ENCODE data around the gene PLEKHA8. TPM values are rescaled to one million over a fixed set of nuclear protein-coding genes. Genes with fewer than 3 reads are reported as not detected.

The PLEKHA8 gene
- total RNA-seq, 1 donor from 2014 or later = 4.8 TPM

DNA sequence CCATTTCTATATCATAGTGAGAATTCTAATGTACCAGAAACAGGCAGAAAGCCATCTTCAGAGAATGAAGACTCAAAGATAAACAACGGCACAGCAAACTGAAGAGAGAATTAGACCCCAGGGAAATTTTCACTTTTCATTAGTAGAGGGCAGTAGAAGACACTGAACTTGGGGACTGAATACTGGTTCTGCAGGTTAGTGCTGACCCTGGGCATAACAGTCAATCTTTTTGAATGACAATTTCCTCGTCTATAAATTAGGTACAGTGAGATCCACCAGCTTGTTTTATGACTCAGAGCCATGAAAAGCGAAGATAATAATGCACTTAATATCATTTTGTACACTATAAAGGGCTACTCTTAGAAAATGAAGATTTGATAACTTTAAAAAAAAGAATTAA lies 15.5 kb upstream of the PLEKHA8 start:
- no peaks in the 10 kb centered on the region for H3K4me1 ChIP-seq
- peaks cover 0 to 20% of the 10 kb centered on the region in 2 donors for H3K36me3 ChIP-seq
- H3K4me3 ChIP-seq = no peak overlapping the region
- no peak for DNase-seq (ENCODE audit: low spot score in 2 of 2)
- TF ChIP-seq, protein P1, sequence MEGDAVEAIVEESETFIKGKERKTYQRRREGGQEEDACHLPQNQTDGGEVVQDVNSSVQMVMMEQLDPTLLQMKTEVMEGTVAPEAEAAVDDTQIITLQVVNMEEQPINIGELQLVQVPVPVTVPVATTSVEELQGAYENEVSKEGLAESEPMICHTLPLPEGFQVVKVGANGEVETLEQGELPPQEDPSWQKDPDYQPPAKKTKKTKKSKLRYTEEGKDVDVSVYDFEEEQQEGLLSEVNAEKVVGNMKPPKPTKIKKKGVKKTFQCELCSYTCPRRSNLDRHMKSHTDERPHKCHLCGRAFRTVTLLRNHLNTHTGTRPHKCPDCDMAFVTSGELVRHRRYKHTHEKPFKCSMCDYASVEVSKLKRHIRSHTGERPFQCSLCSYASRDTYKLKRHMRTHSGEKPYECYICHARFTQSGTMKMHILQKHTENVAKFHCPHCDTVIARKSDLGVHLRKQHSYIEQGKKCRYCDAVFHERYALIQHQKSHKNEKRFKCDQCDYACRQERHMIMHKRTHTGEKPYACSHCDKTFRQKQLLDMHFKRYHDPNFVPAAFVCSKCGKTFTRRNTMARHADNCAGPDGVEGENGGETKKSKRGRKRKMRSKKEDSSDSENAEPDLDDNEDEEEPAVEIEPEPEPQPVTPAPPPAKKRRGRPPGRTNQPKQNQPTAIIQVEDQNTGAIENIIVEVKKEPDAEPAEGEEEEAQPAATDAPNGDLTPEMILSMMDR (IDR thresholded peaks at IDR 0.05) = no peak
- no peaks in the 10 kb centered on the region for H3K9me3 ChIP-seq
- no peak overlapping the region for H3K27ac ChIP-seq
- intact Hi-C loops (cut with DNase I) = no loop called here
- H3K27me3 ChIP-seq = no peaks in the 10 kb centered on the region

DNA sequence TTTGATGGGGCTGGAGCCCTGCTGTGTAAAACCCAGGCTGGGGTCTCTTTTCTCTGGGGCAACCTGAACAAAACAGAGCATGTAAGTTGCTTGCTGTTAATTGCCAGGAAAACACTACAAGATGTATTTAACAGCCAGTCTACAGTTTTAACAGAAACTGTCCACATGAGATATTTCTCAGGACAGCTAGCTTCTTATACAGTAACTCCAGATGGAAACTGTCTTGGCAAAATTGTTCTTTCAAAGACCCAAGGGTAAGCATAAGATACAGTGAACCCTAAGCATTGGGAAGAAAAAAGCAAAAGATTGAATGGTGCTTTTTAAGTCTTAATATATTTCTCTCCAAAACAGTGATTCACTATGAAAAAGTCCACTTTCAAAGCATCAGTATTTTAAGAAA lies 9.8 kb upstream of the PLEKHA8 start:
- TF ChIP-seq, protein P1 (IDR thresholded peaks at IDR 0.05) = no peak
- no peaks in the 10 kb centered on the region for H3K4me1 ChIP-seq
- peaks cover 0 to 17% of the 10 kb centered on the region in 2 donors for H3K36me3 ChIP-seq

DNA sequence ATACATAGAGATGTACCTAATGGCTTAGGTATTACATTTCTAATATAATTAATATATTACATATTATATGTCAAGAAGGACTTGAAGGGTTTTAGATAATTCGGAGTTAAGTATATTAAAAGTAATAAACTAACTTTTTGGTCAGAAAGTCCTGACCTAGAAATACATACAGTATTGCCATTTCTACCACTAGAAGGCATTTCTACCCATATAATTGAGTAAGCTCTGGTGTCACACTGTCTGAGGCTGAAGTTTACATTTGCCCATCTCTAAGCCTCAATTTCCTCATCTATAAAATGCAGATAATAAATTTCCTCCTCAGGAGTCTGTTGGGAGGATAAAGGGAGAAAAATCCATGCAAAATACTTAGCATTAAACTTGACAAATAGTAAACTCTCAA lies 8.8 kb upstream of the PLEKHA8 start:
- Histone ChIP-seq H3K9me3 (no peaks in the 10 kb centered on the region), H3K36me3 (peaks cover 0 to 10% of the 10 kb centered on the region in 2 donors), H3K4me3 (no peak overlapping the region), H3K4me1 (peaks cover 0 to under 1% of the 10 kb centered on the region in 2 donors), H3K27ac (no peak overlapping the region), H3K27me3 (no peaks in the 10 kb centered on the region)
- DNase-seq (ENCODE audit: low spot score in 2 of 2) = no peak
- intact Hi-C loops (cut with DNase I) = no loop called here
- TF ChIP-seq, protein P1 (IDR thresholded peaks at IDR 0.05) = no peak

More for the DNA sequence above, 9.8 kb upstream of the PLEKHA8 start:
- H3K4me3 ChIP-seq = no peak overlapping the region
- H3K9me3 ChIP-seq = no peaks in the 10 kb centered on the region
- no peak for DNase-seq (ENCODE audit: low spot score in 2 of 2)
- H3K27me3 ChIP-seq = no peaks in the 10 kb centered on the region
- intact Hi-C loops (cut with DNase I) = no loop called here
- no peak overlapping the region for H3K27ac ChIP-seq

DNA sequence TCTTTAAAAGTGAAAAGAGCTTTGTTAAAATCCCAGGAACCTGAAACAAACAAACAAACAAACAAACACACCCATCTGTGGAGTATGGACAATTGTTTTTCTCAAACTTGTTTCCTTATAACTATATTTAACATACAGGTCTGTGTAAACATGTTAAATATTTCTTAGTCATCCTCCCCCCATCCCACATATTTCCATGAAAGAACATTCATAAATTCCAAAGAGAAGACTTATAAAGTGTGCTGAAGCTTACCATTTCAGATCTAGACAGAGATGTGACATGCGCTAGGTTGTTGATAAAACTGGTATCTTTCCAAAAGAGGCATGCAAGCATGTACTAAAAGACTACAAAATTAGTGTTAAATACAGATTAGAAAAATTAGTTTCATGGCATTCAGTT lies 8.3 kb upstream of the PLEKHA8 start:
- Histone ChIP-seq H3K27me3 (no peaks in the 10 kb centered on the region), H3K4me3 (no peak overlapping the region), H3K9me3 (no peaks in the 10 kb centered on the region), H3K36me3 (peaks cover 0 to 10% of the 10 kb centered on the region in 2 donors), H3K27ac (no peak overlapping the region), H3K4me1 (peaks cover 0 to 5% of the 10 kb centered on the region in 2 donors)
- TF ChIP-seq, protein P1 (IDR thresholded peaks at IDR 0.05) = no peak
- intact Hi-C loops (cut with DNase I) = loop anchor here (10.0 kb wide), 1 partner anchor 765 kb away; no protein-coding TSS in a partner anchor
- DNase-seq (ENCODE audit: low spot score in 2 of 2) = no peak

DNA sequence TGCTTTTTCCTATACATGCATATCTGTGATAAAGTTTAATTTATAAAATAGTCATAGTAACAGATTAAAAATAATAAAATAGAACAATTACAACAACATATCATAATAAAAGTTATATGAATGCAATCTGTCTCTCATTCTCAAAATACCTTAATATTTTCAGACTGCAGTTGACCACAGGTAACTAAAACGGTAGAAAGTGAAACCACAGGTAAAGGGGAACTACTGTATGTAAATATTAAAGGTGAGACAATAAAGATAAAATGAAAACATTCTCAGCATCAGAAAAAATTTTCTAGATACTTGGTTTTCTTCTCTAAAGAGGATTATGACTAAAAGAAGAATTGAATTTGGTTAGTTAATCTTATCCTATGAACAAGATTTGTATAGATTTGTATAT lies 7.7 kb upstream of the PLEKHA8 start:
- Histone ChIP-seq H3K36me3 (peaks cover 0 to 10% of the 10 kb centered on the region in 2 donors), H3K9me3 (no peaks in the 10 kb centered on the region), H3K4me1 (peaks cover 0 to 7% of the 10 kb centered on the region in 2 donors), H3K27ac (no peak overlapping the region), H3K4me3 (no peak overlapping the region), H3K27me3 (no peaks in the 10 kb centered on the region)
- TF ChIP-seq, protein P1 (IDR thresholded peaks at IDR 0.05) = no peak
- DNase-seq (ENCODE audit: low spot score in 2 of 2) = no peak
- intact Hi-C loops (cut with DNase I) = loop anchor here (10.0 kb wide), 1 partner anchor 764 kb away; no protein-coding TSS in a partner anchor

DNA sequence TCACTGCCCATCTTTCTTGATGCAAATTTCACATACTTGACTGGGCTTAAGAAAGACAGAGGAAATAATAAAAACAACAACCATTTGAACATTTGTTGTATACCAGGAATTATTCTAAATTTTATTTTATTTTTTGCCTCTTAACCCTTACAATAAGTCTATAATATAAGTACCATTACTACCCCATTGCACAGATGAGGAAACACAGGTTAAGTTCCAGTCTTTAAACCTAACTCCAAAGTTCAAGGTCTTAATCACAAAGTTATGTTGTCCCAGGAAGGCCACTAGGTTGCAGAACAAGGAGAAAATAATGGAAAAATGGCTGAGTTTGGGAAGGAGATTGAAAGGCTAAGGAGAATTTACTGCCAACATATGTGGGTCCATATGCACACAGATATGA lies 5.2 kb upstream of the PLEKHA8 start:
- no peak for DNase-seq (ENCODE audit: low spot score in 2 of 2)
- H3K27ac ChIP-seq = no peak overlapping the region
- H3K9me3 ChIP-seq = no peaks in the 10 kb centered on the region
- H3K4me3 ChIP-seq = no peak overlapping the region
- peaks cover 0 to 13% of the 10 kb centered on the region in 2 donors for H3K4me1 ChIP-seq
- H3K27me3 ChIP-seq = no peaks in the 10 kb centered on the region
- no peaks in the 10 kb centered on the region for H3K36me3 ChIP-seq
- intact Hi-C loops (cut with DNase I) = loop anchor here (10.0 kb wide), 1 partner anchor 762 kb away; no protein-coding TSS in a partner anchor
- TF ChIP-seq, protein P1 (IDR thresholded peaks at IDR 0.05) = no peak
